ENCODE results near the gene TNNT2. TPM values are rescaled to one million over a fixed set of nuclear protein-coding genes. Genes with fewer than 3 reads are reported as not detected.

Gene TNNT2
- total and polyA plus RNA-seq, 2 donors (not counting 1 experiment from before 2014, with no cell fraction given): not detected

GRCh38 chr1:201403359-201403758, 25.9 kb upstream of the TNNT2 start:
- peaks cover 13% of the 10 kb centered on the region for H3K27me3 Mint-ChIP-seq
- 60% methylated on average over 1 of the region's 1 CpG for WGBS (ENCODE audit: insufficient coverage)
- intact Hi-C loops (cut with micrococcal nuclease): no loop called here
- Histone ChIP-seq H3K27me3 (replicated peaks in 1 of 4; ENCODE audit: control extremely low read depth in 1 of 4, control insufficient read depth in 3 of 4, insufficient read depth in 4 of 4, low read length in 3 of 4) (peaks cover 0 to 24% (median 10%) of the 10 kb centered on the region in 4 experiments), H3K4me3 (ENCODE audit: control extremely low read depth in 1 of 5, extremely low read depth in 1 of 5, insufficient read depth in 1 of 5, low read depth in 2 of 5, low read length in 4 of 5) (no peak overlapping the region), H3K27ac (ENCODE audit: low read length in 2 of 2) (no peak overlapping the region), H3K79me2 (ENCODE audit: control insufficient read depth, insufficient read depth, low read length) (no peaks in the 10 kb centered on the region), H3K4me2 (replicated peaks; ENCODE audit: low read depth, low read length, poor library complexity, severe bottlenecking) (no peak overlapping the region), H3K9me3 (ENCODE audit: control extremely low read depth in 1 of 3, control insufficient read depth in 2 of 3, insufficient read depth in 1 of 3, low read length in 2 of 3) (no peaks in the 10 kb centered on the region), H4K20me1 (ENCODE audit: control insufficient read depth, insufficient read depth, low read length, poor library complexity, severe bottlenecking) (no peaks in the 10 kb centered on the region), H3K36me3 (replicated peaks in 1 of 2; ENCODE audit: control extremely low read depth in 1 of 2, control insufficient read depth in 1 of 2, extremely low read depth in 1 of 2, insufficient read depth in 2 of 2, low read length in 1 of 2) (no peaks in the 10 kb centered on the region), H2AFZ (ENCODE audit: insufficient read depth, low read depth, low read length, poor library complexity, severe bottlenecking) (no peak overlapping the region), H3K9ac (ENCODE audit: low read length) (no peak overlapping the region), H3K4me1 (ENCODE audit: control insufficient read depth in 2 of 2, insufficient read depth in 2 of 2, low read length in 2 of 2) (peaks cover 0 to 4% of the 10 kb centered on the region in 2 donors)
- no peak for ATAC-seq (ENCODE audit: low read depth)
- ChIA-PET POLR2A (no interaction called here), CTCF (no interaction called here)
- DNase-seq: no peak
- TF ChIP-seq CTCF (IDR thresholded peaks at IDR 0.05) (no peak), EZH2 (IDR thresholded peaks at IDR 0.05; ENCODE audit: borderline replicate concordance, insufficient read depth, low read depth, low read length, poor library complexity, severe bottlenecking) (no peak)
- H3K27ac Mint-ChIP-seq: no peak overlapping the region
- no peak overlapping the region for H3K4me3 Mint-ChIP-seq
- no peaks in the 10 kb centered on the region for H3K4me1 Mint-ChIP-seq
- no peaks in the 10 kb centered on the region for H3K9me3 Mint-ChIP-seq (ENCODE audit: insufficient read depth)

- POLR2A ChIA-PET: no interaction called here
- ATAC-seq (ENCODE audit: low read depth) (no peak), DNase-seq (no peak)
- Mint-ChIP-seq H3K4me1 (no peaks in the 10 kb centered on the region), H3K4me3 (no peak overlapping the region), H3K27me3 (peaks cover 21% of the 10 kb centered on the region), H3K27ac (no peak overlapping the region), H3K9me3 (ENCODE audit: insufficient read depth) (no peaks in the 10 kb centered on the region)
- WGBS (ENCODE audit: insufficient coverage): no CpG with 5 or more reads among the region's 2 CpGs
- H3K9ac ChIP-seq (ENCODE audit: low read length): no peak overlapping the region
- H3K4me3 ChIP-seq (ENCODE audit: control extremely low read depth in 1 of 5, extremely low read depth in 1 of 5, insufficient read depth in 1 of 5, low read depth in 2 of 5, low read length in 4 of 5): no peak overlapping the region
- H3K27me3 ChIP-seq (replicated peaks in 1 of 4; ENCODE audit: control extremely low read depth in 1 of 4, control insufficient read depth in 3 of 4, insufficient read depth in 4 of 4, low read length in 3 of 4): peaks cover 0 to 34% (median 13%) of the 10 kb centered on the region in 4 experiments
- intact Hi-C loops (cut with micrococcal nuclease): no loop called here
- H3K4me1 ChIP-seq (ENCODE audit: control insufficient read depth in 2 of 2, insufficient read depth in 2 of 2, low read length in 2 of 2): peaks cover 0 to 4% of the 10 kb centered on the region in 2 donors
- no peaks in the 10 kb centered on the region for H3K79me2 ChIP-seq (ENCODE audit: control insufficient read depth, insufficient read depth, low read length)
- no peak overlapping the region for H3K27ac ChIP-seq (ENCODE audit: low read length in 2 of 2)
- H2AFZ ChIP-seq (ENCODE audit: insufficient read depth, low read depth, low read length, poor library complexity, severe bottlenecking): no peak overlapping the region
- H4K20me1 ChIP-seq (ENCODE audit: control insufficient read depth, insufficient read depth, low read length, poor library complexity, severe bottlenecking): no peaks in the 10 kb centered on the region
- no peaks in the 10 kb centered on the region for H3K9me3 ChIP-seq (ENCODE audit: control extremely low read depth in 1 of 3, control insufficient read depth in 2 of 3, insufficient read depth in 1 of 3, low read length in 2 of 3)
- no peak overlapping the region for H3K4me2 ChIP-seq (replicated peaks; ENCODE audit: low read depth, low read length, poor library complexity, severe bottlenecking)
- TF ChIP-seq CTCF (IDR thresholded peaks at IDR 0.05): no peak
- no peak for TF ChIP-seq EZH2 (IDR thresholded peaks at IDR 0.05; ENCODE audit: borderline replicate concordance, insufficient read depth, low read depth, low read length, poor library complexity, severe bottlenecking)
- no peaks in the 10 kb centered on the region for H3K36me3 ChIP-seq (replicated peaks in 1 of 2; ENCODE audit: control extremely low read depth in 1 of 2, control insufficient read depth in 1 of 2, extremely low read depth in 1 of 2, insufficient read depth in 2 of 2, low read length in 1 of 2)
- CTCF ChIA-PET: no interaction called here
Observed at GRCh38 chr1:201401700-201402099, 24.2 kb upstream of the TNNT2 start.

All from B cell (primary cell).